Right ventricle myocardium inferior (tissue), 1 donor: ENCODE data around the gene CYP1A1. TPM values are rescaled to one million over a fixed set of nuclear protein-coding genes. Genes with fewer than 3 reads are reported as not detected.

Experiments
- ATAC-seq: fragments of 200-7000 bp; cut with Tn5 transposase; one replicate; pipeline ENCODE4 v1.9.1; 2020; ENCODE audit warnings: mild to moderate bottlenecking, moderate library complexity
- DNase-seq: peaks from one replicate; pipeline ENCODE4 v3.0.0; 2021; ENCODE audit errors: missing footprints
- intact Hi-C: fragments of 100-400 bp; cut with DNase I; formaldehyde crosslinking; loops from one replicate; pipeline ENCODE4 v1.11.0; 2022
- total RNA-seq: library from RNA; stranded (reverse); fragmentation: NEBNext Ultra II Directional; extraction: Animal tissue kit (Norgen Biotek cat#: 25700); gene quantifications from one replicate; pipeline ENCODE4 v1.2.1, GENCODE V29; 2021
- donor health status: DM: no; HTN: yes; CAD: no; lungs with severe emphysema.

CYP1A1 gene
- total RNA-seq, 1 donor from 2014 or later = 0.32 TPM

- DNase-seq (no peak), ATAC-seq (no peak)
- intact Hi-C loops = no loop called here
Observed at GRCh38 chr15:74712311-74712710, 13.0 kb downstream of the CYP1A1 start.

GRCh38 chr15:74710319-74711094 is 14.8 kb downstream of the CYP1A1 start:
- DNase-seq = no peak
- intact Hi-C loops = no loop called here
- ATAC-seq = no peak

GRCh38 chr15:74709892-74710291 is 15.4 kb downstream of the CYP1A1 start:
- no peak for DNase-seq
- ATAC-seq = no peak
- intact Hi-C loops = no loop called here

GRCh38 chr15:74709011-74709410 is 16.3 kb downstream of the CYP1A1 start:
- no peak for DNase-seq
- ATAC-seq = no peak
- intact Hi-C loops = no loop called here

- no peak for ATAC-seq
- intact Hi-C loops = loop anchor here (5.0 to 10.0 kb wide), 2 partner anchors 40 to 68 kb away; no protein-coding TSS in a partner anchor
Observed at GRCh38 chr15:74696808-74697207, 28.5 kb downstream of the CYP1A1 start.

GRCh38 chr15:74696398-74696729 is 29.0 kb downstream of the CYP1A1 start:
- DNase-seq (no peak), ATAC-seq (peak; percentile 10)
- intact Hi-C loops = loop anchor here (5.0 to 10.0 kb wide), 2 partner anchors 39 to 68 kb away; no protein-coding TSS in a partner anchor

More at GRCh38 chr15:74696808-74697207, 28.5 kb downstream of the CYP1A1 start:
- no peak for DNase-seq

- peak; percentile 93 for DNase-seq
- intact Hi-C loops = loop anchor here (5.0 to 10.0 kb wide), 2 partner anchors 38 to 69 kb away; no protein-coding TSS in a partner anchor
- ATAC-seq = peak; percentile 95
Observed at GRCh38 chr15:74695597-74696397, 29.5 kb downstream of the CYP1A1 start, which contains the start of gene EDC3. Gene EDC3, minus strand, starts transcription at chr15:74696024. Its CDS starts 20,900 bp downstream, at chr15:74675124.

DNA sequence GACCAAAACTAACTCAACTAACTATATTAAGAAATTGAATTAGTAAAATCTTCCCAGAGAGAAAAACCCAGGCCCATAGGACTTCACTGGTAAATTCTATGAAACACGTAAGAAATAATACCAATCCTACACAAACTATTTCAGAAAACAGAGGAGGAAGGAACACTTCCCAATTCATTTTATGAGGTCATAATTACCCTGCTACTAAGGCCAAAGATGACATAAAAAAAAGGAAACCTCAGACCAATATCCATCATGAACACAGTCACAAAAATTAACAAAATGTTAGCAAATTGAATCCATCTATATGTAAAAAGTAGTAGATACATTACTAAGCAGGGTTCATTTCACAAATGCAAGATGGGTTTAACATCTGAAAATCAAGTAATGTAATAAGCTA is 33.0 kb downstream of the CYP1A1 start:
- DNase-seq (no peak), ATAC-seq (no peak)
- intact Hi-C loops = loop anchor here (10.0 kb wide), 1 partner anchor 72 kb away; no protein-coding TSS in a partner anchor

- intact Hi-C loops = no loop called here
- ATAC-seq (no peak), DNase-seq (no peak)
Observed at GRCh38 chr15:74683758-74684157, 41.6 kb downstream of the CYP1A1 start.

DNA sequence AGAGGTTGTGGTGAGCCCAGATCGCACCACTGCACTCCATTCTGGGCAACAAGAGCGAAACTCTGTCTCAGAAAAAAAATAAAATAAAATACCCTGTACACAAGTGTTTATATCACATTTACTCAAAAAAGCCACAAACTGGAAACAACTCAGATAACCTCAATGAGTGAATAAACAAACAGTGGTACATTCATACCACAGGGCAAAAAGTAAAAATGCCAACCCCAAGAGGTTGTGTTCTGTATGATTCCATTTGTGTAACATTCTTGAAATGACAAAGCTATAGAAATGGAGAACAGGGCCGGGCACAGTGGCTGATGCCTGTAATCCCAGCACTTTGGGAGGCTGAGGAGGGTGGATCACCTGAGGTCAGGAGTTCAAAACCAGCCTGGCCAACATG is 42.4 kb downstream of the CYP1A1 start:
- intact Hi-C loops = no loop called here
- DNase-seq = no peak
- no peak for ATAC-seq

DNA sequence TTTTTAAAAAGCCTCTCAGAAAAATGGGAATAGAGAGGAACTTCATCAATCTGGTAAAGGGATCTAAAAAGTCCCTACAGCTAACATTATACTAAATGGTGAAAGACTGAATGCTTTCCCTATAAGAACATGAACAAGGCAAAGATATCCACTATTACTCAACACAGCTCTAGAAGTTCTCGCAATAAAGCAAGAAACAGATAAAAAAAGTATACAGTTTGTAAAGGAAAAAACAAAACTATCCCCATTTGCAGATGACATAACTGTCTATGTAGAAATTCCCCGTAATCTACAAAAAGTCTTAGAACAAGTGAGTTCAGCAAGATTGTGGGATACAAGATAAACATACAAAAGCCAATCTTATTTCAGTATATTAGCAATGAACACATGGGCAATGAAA is 44.9 kb downstream of the CYP1A1 start:
- DNase-seq (no peak), ATAC-seq (no peak)
- intact Hi-C loops = no loop called here

DNA sequence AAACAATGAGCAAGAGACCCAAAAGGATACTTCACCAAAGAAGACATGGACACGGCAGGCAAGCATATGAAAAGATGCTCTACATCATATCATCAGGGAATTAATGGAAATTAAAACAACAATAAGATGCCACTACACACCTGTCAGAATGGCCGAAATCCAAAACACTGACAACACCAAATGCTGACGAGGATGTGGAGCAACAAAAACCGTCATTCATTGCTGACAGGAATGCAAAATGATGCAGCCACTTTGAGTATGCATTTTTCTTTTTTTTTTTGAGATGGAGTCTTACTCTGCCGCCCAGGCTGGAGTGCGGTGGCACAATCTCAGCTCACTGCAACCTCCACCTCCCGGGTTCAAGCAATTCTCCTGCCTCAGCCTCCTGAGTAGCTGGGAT is 48.5 kb downstream of the CYP1A1 start:
- DNase-seq (no peak), ATAC-seq (no peak)
- intact Hi-C loops = no loop called here

DNA sequence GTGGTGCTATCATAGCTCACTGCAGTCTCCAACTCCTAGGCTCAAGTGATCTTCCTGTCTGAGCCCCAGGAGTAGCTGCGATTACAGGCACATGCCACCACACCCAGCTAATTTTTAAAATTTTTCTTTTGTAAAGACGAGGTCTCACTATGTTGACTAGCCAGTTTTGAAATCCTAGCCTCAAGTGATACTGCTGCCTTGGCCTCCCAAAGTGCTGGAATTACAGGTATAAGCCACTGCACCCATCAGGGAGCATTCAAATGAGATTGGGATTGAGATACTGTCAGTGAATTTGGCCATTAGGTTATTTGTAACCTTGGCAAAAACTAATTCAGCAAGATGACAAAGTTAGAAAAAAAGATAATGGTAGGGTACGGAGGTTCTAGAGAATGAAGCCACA is 51.2 kb downstream of the CYP1A1 start:
- ATAC-seq = no peak
- intact Hi-C loops = no loop called here

GRCh38 chr15:74669627-74670026 is 55.7 kb downstream of the CYP1A1 start:
- DNase-seq = no peak
- ATAC-seq = no peak
- intact Hi-C loops = no loop called here

More for the DNA sequence above, 51.2 kb downstream of the CYP1A1 start:
- DNase-seq = no peak

Other genes with a start within 250 kb of the CYP1A1 start
- 1.4 TPM for gene ARID3B, start 184.3 kb downstream of the CYP1A1 start, total RNA-seq
- gene CLK3, start 109.7 kb downstream of the CYP1A1 start, total RNA-seq = 47.3 TPM
- gene EDC3, start 29.5 kb downstream of the CYP1A1 start, total RNA-seq = 13.5 TPM
- not detected for gene CYP1A2, start 23.3 kb upstream of the CYP1A1 start, total RNA-seq
- 41.8 TPM for gene CSK, start 56.6 kb upstream of the CYP1A1 start, total RNA-seq
- gene LMAN1L, start 87.3 kb upstream of the CYP1A1 start, total RNA-seq = 21.9 TPM
- gene CPLX3, start 101.1 kb upstream of the CYP1A1 start, total RNA-seq = 2.8 TPM
- gene ULK3, start 117.6 kb upstream of the CYP1A1 start, total RNA-seq = 42.3 TPM
- 42.6 TPM for gene SCAMP2, start 147.8 kb upstream of the CYP1A1 start, total RNA-seq
- gene MPI, start 164.5 kb upstream of the CYP1A1 start, total RNA-seq = 60.8 TPM
- gene FAM219B, start 181.3 kb upstream of the CYP1A1 start, total RNA-seq = 110 TPM
- 1,490 TPM for gene COX5A, start 212.5 kb upstream of the CYP1A1 start, total RNA-seq
- gene RPP25, start 231.2 kb upstream of the CYP1A1 start, total RNA-seq = 2.7 TPM